Stimulated activated CD4-positive, alpha-beta T cell treated with anti-CD3 and anti-CD28 coated beads, Interleukin-4, amount 100 ng/mL, for 4 hours (primary cell): ENCODE results near the gene RAB9A.
"Not testable (repeated sequence)": the region's sequence is repeated elsewhere in the genome, so short reads cannot be mapped to it uniquely, and the experiment has no call there.

Source experiments
- DNase-seq, 2 experiments: peaks; one replicate each; pipeline ENCODE4 v3.0.0-alpha.2; 2020

Gene RAB9A

GRCh38 chrX:13670197-13670596 lies 18.7 kb upstream of the RAB9A start:
- no peak for DNase-seq

GRCh38 chrX:13673016-13673415 lies 15.9 kb upstream of the RAB9A start:
- DNase-seq = no peak

GRCh38 chrX:13676885-13677284 lies 12.0 kb upstream of the RAB9A start:
- DNase-seq = no peak

- not testable (repeated sequence) for DNase-seq
Observed at GRCh38 chrX:13679700-13680099, 9.2 kb upstream of the RAB9A start.

- no peak for DNase-seq
Observed at GRCh38 chrX:13681595-13681994, 7.3 kb upstream of the RAB9A start.

- DNase-seq = no peak
Observed at GRCh38 chrX:13684361-13684760, 4.6 kb upstream of the RAB9A start.

GRCh38 chrX:13685126-13685763 lies 3.7 kb upstream of the RAB9A start:
- DNase-seq = no peak

- DNase-seq = no peak
Observed at GRCh38 chrX:13687203-13687602, 1.7 kb upstream of the RAB9A start.

- DNase-seq = no peak
Observed at GRCh38 chrX:13688384-13688957, 457 bp upstream of the RAB9A start.

- no peak for DNase-seq
Observed at GRCh38 chrX:13689741-13690211, 848 bp downstream of the RAB9A start.

GRCh38 chrX:13690836-13691235 lies 1.9 kb downstream of the RAB9A start:
- no peak for DNase-seq

GRCh38 chrX:13691841-13692371 lies 3.0 kb downstream of the RAB9A start:
- DNase-seq = no peak

- DNase-seq = no peak
Observed at GRCh38 chrX:13692771-13693231, 3.9 kb downstream of the RAB9A start.

- DNase-seq = no peak
Observed at GRCh38 chrX:13693341-13693961, 4.5 kb downstream of the RAB9A start.

- no peak for DNase-seq
Observed at GRCh38 chrX:13694359-13694758, 5.4 kb downstream of the RAB9A start.

GRCh38 chrX:13694983-13695382 lies 6.1 kb downstream of the RAB9A start:
- no peak for DNase-seq

GRCh38 chrX:13695601-13696115 lies 6.7 kb downstream of the RAB9A start:
- DNase-seq = no peak

- no peak for DNase-seq
Observed at GRCh38 chrX:13697455-13697854, 8.5 kb downstream of the RAB9A start.

- no peak for DNase-seq
Observed at GRCh38 chrX:13697976-13698375, 9.0 kb downstream of the RAB9A start.

- no peak for DNase-seq
Observed at GRCh38 chrX:13698432-13698831, 9.5 kb downstream of the RAB9A start.

- no peak for DNase-seq
Observed at GRCh38 chrX:13699183-13699826, 10.4 kb downstream of the RAB9A start.

- no peak for DNase-seq
Observed at GRCh38 chrX:13700380-13700779, 11.5 kb downstream of the RAB9A start.

- no peak for DNase-seq
Observed at GRCh38 chrX:13702111-13702789, 13.3 kb downstream of the RAB9A start.
